ENCODE data around the gene OPTN. TPM values are rescaled to one million over a fixed set of nuclear protein-coding genes. Genes with fewer than 3 reads are reported as not detected.
"Not testable (repeated sequence)": the region's sequence is repeated elsewhere in the genome, so short reads cannot be mapped to it uniquely, and the experiment has no call there.

Gene OPTN
- total RNA-seq, 1 donor from 2014 or later, result 44.7 TPM

- no peaks in the 10 kb centered on the region for H3K27me3 ChIP-seq
- H3K4me1 ChIP-seq, result no peaks in the 10 kb centered on the region
- intact Hi-C loops (cut with DNase I), result no loop called here
- H3K36me3 ChIP-seq, result no peaks in the 10 kb centered on the region
- H3K9me3 ChIP-seq, result no peaks in the 10 kb centered on the region
- no peak for DNase-seq (ENCODE audit: extremely low spot score in 2 of 2)
- H3K4me3 ChIP-seq, result no peak overlapping the region
- no peak for TF ChIP-seq CTCF (IDR thresholded peaks at IDR 0.05)
- TF ChIP-seq POLR2AphosphoS5 (IDR thresholded peaks at IDR 0.05; ENCODE audit: insufficient read depth in 1 of 2, low read depth in 1 of 2), result no peak
- no peak for TF ChIP-seq POLR2A (IDR thresholded peaks at IDR 0.05)
- no peak overlapping the region for H3K27ac ChIP-seq
Observed at GRCh38 chr10:13147161-13147560, 47.2 kb downstream of the OPTN start.

GRCh38 chr10:13152296-13152695, 52.3 kb downstream of the OPTN start:
- TF ChIP-seq POLR2A (IDR thresholded peaks at IDR 0.05) (no peak), CTCF (IDR thresholded peaks at IDR 0.05) (no peak), POLR2AphosphoS5 (IDR thresholded peaks at IDR 0.05; ENCODE audit: insufficient read depth in 1 of 2, low read depth in 1 of 2) (no peak)
- no peaks in the 10 kb centered on the region for H3K4me1 ChIP-seq

GRCh38 chr10:13155860-13156259, 55.9 kb downstream of the OPTN start:
- H3K27ac ChIP-seq; intact Hi-C loops (cut with DNase I); H3K4me3 ChIP-seq; H3K27me3 ChIP-seq; DNase-seq (ENCODE audit: extremely low spot score in 2 of 2); H3K4me1 ChIP-seq; H3K9me3 ChIP-seq; H3K36me3 ChIP-seq: not testable (repeated sequence)

More at GRCh38 chr10:13152296-13152695, 52.3 kb downstream of the OPTN start:
- Histone ChIP-seq H3K36me3 (no peaks in the 10 kb centered on the region), H3K4me3 (no peak overlapping the region), H3K9me3 (no peaks in the 10 kb centered on the region), H3K27ac (no peak overlapping the region), H3K27me3 (no peaks in the 10 kb centered on the region)
- DNase-seq (ENCODE audit: extremely low spot score in 2 of 2), result no peak
- intact Hi-C loops (cut with DNase I), result no loop called here

- intact Hi-C loops (cut with DNase I), result no loop called here
- no peak for DNase-seq (ENCODE audit: extremely low spot score in 2 of 2)
Observed at GRCh38 chr10:13158401-13158800, 58.4 kb downstream of the OPTN start.

GRCh38 chr10:13160934-13161856, 61.2 kb downstream of the OPTN start, which contains the start of gene MCM10:
MCM10 (plus strand) TSS chr10:13161558; CDS start chr10:13164203, 2,645 bp downstream.
- peak in 1 of 2 donors; percentile 99 for DNase-seq (ENCODE audit: extremely low spot score in 2 of 2)
- Histone ChIP-seq H3K4me1 (peaks cover 13% of the 10 kb centered on the region), H3K9me3 (no peaks in the 10 kb centered on the region), H3K36me3 (no peaks in the 10 kb centered on the region), H3K27me3 (no peaks in the 10 kb centered on the region), H3K4me3 (peak within 1 kb of the TSS; percentile 24 to 47), H3K27ac (no peak within 1 kb of the TSS)
- intact Hi-C loops (cut with DNase I), result no loop called here
- TF ChIP-seq POLR2A (IDR thresholded peaks at IDR 0.05) (no peak), CTCF (IDR thresholded peaks at IDR 0.05) (peak; percentile 86 to 92 (median 90)), POLR2AphosphoS5 (IDR thresholded peaks at IDR 0.05; ENCODE audit: insufficient read depth in 1 of 2, low read depth in 1 of 2) (peak; percentile 77 to 95)

More at GRCh38 chr10:13158401-13158800, 58.4 kb downstream of the OPTN start:
- H3K27me3 ChIP-seq, result no peaks in the 10 kb centered on the region
- no peak overlapping the region for H3K27ac ChIP-seq
- H3K36me3 ChIP-seq, result no peaks in the 10 kb centered on the region
- H3K4me3 ChIP-seq, result peak overlapping the region in 1 of 2 donors; percentile 28
- TF ChIP-seq POLR2A (IDR thresholded peaks at IDR 0.05) (no peak), CTCF (IDR thresholded peaks at IDR 0.05) (no peak), POLR2AphosphoS5 (IDR thresholded peaks at IDR 0.05; ENCODE audit: insufficient read depth in 1 of 2, low read depth in 1 of 2) (no peak)
- peaks cover 13% of the 10 kb centered on the region for H3K4me1 ChIP-seq
- H3K9me3 ChIP-seq, result no peaks in the 10 kb centered on the region

Measured in vagina (tissue), 2 donors.